Measurements from ENCODE around the gene FKBP2.

GRCh38 chr11:64209563-64209843 is 31.4 kb upstream of the FKBP2 start:
- TF ChIP-seq CTCF (IDR thresholded peaks at IDR 0.05; ENCODE audit: low read length) (no peak), EZH2 (IDR thresholded peaks at IDR 0.05; ENCODE audit: borderline replicate concordance, low read length) (no peak)

Measured in OCI-LY1 (cell line).